Tibial artery (tissue), 4 donors: ENCODE data around the gene ID1.

ENCODE experiments used
- DNase-seq, 2 donors: peaks; one replicate each; pipeline ENCODE4 v3.0.0-alpha.2; 2019
- H3K27ac ChIP-seq, 2 donors: fragments of 200-600 bp; sonication (generic) in 1 of 2; 1 replicate in 1 of 2; 2 replicates in 1 of 2; pipeline ENCODE4 v1.5.1; 2018 to 2019; ENCODE audit warnings: mild to moderate bottlenecking in 1 of 2
- H3K27me3 ChIP-seq, 2 donors: fragments of 200-600 bp; sonication (generic) in 1 of 2; one replicate each; pipeline versions ENCODE4 v1.5.1 to v1.6.0; 2016 to 2019
- H3K36me3 ChIP-seq, 3 donors: fragments of 200-600 bp; sonication (generic) in 2 of 3; one replicate each; pipeline ENCODE4 v1.5.1; 2016 to 2019; ENCODE audit warnings: mild to moderate bottlenecking in 2 of 3
- H3K4me1 ChIP-seq, 4 donors: fragments of 200-600 bp; sonication (generic) in 2 of 4; 1 replicate in 3 of 4; 2 replicates in 1 of 4; pipeline ENCODE4 v1.5.1; 2016 to 2019
- H3K4me3 ChIP-seq, 2 donors: fragments of 200-600 bp; sonication (generic) in 1 of 2; 1 replicate in 1 of 2; 2 replicates in 1 of 2; pipeline ENCODE4 v1.5.1; 2018 to 2019; ENCODE audit warnings: mild to moderate bottlenecking in 2 of 2
- H3K9me3 ChIP-seq, 3 donors: fragments of 200-600 bp; sonication (generic) in 1 of 3; one replicate each; pipeline ENCODE4 v1.5.1; 2016 to 2019
- CTCF ChIP-seq, 2 experiments: fragments of 200-600 bp in 1 of 2; fragments of 450-650 bp in 1 of 2; IDR thresholded peaks; one replicate each; pipeline ENCODE4 v1.5.1; 2017 to 2019; ENCODE audit warnings: antibody characterized with exemption in 2 of 2, mild to moderate bottlenecking in 1 of 2, moderate library complexity in 1 of 2
- intact Hi-C: fragments of 100-400 bp; cut with DNase I; formaldehyde crosslinking; loops from one replicate; pipeline ENCODE4 v1.15.0; 2023; ENCODE audit warnings: low total_unique reads

The ID1 gene

GRCh38 chr20:31587545-31588389, 17.3 kb upstream of the ID1 start:
- Histone ChIP-seq H3K4me1 (peaks cover 0 to 17% (median 9%) of the 10 kb centered on the region in 4 donors), H3K36me3 (no peaks in the 10 kb centered on the region), H3K27ac (peak overlapping the region; percentile 79 to 87), H3K4me3 (peak overlapping the region; percentile 52 to 62), H3K9me3 (no peaks in the 10 kb centered on the region), H3K27me3 (no peaks in the 10 kb centered on the region)
- intact Hi-C loops, result no loop called here
- peak in 1 of 2 donors; percentile 79 for DNase-seq
- no peak for TF ChIP-seq CTCF (IDR thresholded peaks at IDR 0.05)

GRCh38 chr20:31590717-31591225, 14.3 kb upstream of the ID1 start:
- Histone ChIP-seq H3K9me3 (no peaks in the 10 kb centered on the region), H3K4me1 (peaks cover 0 to 31% (median 20%) of the 10 kb centered on the region in 4 donors), H3K27me3 (no peaks in the 10 kb centered on the region), H3K4me3 (no peak overlapping the region), H3K36me3 (no peaks in the 10 kb centered on the region), H3K27ac (peak overlapping the region in 1 of 2 donors; percentile 6)
- no peak for DNase-seq
- no peak for TF ChIP-seq CTCF (IDR thresholded peaks at IDR 0.05)
- intact Hi-C loops, result no loop called here

GRCh38 chr20:31593221-31594001, 11.7 kb upstream of the ID1 start:
- H3K4me3 ChIP-seq, result no peak overlapping the region
- peak overlapping the region in 1 of 2 donors; percentile 85 for H3K27ac ChIP-seq
- no peaks in the 10 kb centered on the region for H3K36me3 ChIP-seq
- no peak for DNase-seq
- H3K9me3 ChIP-seq, result no peaks in the 10 kb centered on the region
- no peaks in the 10 kb centered on the region for H3K27me3 ChIP-seq
- intact Hi-C loops, result no loop called here
- no peak for TF ChIP-seq CTCF (IDR thresholded peaks at IDR 0.05)
- H3K4me1 ChIP-seq, result peaks cover 0 to 33% (median 16%) of the 10 kb centered on the region in 4 donors

- Histone ChIP-seq H3K9me3 (no peaks in the 10 kb centered on the region), H3K4me3 (no peak overlapping the region), H3K27ac (peak overlapping the region in 1 of 2 donors; percentile 85), H3K27me3 (no peaks in the 10 kb centered on the region), H3K4me1 (peaks cover 0 to 29% (median 15%) of the 10 kb centered on the region in 4 donors), H3K36me3 (no peaks in the 10 kb centered on the region)
- intact Hi-C loops, result no loop called here
- no peak for TF ChIP-seq CTCF (IDR thresholded peaks at IDR 0.05)
- no peak for DNase-seq
Observed at GRCh38 chr20:31594002-31594557, 11.0 kb upstream of the ID1 start.

- H3K9me3 ChIP-seq, result no peaks in the 10 kb centered on the region
- H3K36me3 ChIP-seq, result no peaks in the 10 kb centered on the region
- peak overlapping the region; percentile 80 to 85 for H3K27ac ChIP-seq
- H3K4me1 ChIP-seq, result peaks cover 0 to 29% (median 15%) of the 10 kb centered on the region in 4 donors
- no peak for DNase-seq
- no peak for TF ChIP-seq CTCF (IDR thresholded peaks at IDR 0.05)
- intact Hi-C loops, result no loop called here
- no peaks in the 10 kb centered on the region for H3K27me3 ChIP-seq
- H3K4me3 ChIP-seq, result no peak overlapping the region
Observed at GRCh38 chr20:31594558-31595379, 10.3 kb upstream of the ID1 start.
